HG02642 (cell line): ENCODE measurements around the gene GPR84.

Source experiments
- ATAC-seq: cut with Tn5 transposase; IDR thresholded peaks from one replicate; pipeline ENCODE4 v1.9.1; 2021; ENCODE audit warnings: mild to moderate bottlenecking; ENCODE audit not compliant: unreplicated experiment, poor library complexity

GPR84 gene

DNA sequence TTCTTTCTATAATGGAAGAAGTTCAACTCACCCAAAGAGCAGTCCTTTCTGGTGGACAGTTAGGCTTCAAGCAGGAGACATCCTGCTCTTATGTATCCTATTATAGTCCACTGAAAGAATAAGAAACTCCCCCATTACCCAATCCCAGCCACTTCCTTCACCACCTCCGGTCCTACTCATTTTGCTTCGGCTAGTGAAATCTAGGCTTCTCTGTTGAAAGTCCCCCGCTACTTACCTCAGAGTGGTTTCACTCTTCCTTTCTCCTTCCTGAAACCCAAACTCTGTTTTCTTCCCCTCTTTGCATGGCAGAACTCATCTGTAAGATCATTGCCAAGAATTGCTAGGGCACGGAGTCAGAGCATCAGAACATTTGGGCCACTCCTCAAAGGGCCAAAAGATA is at the start of gene GPR84:
TSS of gene GPR84 (minus strand) at position 74 of the 400 bp plus-strand sequence. CDS start 635 bp downstream, outside the sequence.
- peak; percentile 45 for ATAC-seq

DNA sequence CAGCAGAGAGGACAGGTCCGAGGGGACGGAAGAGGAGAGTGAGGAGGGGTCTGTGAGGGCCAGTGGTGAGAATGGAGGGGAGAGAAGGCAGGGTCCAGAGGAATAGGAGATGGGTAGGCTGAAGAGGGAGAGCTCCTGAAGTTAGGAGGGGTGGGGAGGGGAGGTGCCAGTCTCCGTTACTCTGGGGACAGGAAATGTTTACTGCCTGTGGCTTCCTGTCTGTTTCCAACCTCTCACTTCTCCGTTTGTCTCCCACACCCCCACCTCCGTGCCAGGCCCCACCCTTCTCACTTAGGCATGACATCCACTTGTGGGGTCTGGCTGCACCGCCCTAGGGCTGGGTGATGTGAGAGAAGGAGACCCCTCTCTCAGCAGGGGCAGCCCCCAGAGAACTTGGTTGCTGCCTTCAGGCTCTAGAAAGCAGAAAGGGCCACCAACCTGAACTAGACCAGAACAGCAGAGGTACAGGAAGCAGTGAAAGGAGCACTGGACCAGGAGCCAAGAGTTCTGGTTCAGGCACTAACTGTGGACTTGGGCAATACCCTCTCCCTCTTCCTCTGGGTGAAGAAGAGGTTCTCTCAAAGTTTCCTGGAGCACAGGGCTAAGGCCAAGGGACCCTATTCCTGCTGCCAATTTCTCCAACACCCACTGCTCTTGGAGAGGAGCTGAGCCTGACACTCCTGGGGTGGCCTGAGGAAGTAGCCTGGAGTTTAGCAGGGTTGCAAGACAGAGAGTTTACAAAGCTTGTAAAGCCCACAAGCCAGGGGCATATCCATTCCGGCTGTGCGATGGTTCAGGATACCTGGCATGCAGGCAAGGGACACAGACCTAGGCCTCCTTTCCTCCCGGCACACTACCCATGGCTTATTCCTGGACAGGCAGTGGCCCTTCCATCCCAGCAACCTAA is 49.3 kb upstream of the GPR84 start:
- ATAC-seq = peak; percentile 47

DNA sequence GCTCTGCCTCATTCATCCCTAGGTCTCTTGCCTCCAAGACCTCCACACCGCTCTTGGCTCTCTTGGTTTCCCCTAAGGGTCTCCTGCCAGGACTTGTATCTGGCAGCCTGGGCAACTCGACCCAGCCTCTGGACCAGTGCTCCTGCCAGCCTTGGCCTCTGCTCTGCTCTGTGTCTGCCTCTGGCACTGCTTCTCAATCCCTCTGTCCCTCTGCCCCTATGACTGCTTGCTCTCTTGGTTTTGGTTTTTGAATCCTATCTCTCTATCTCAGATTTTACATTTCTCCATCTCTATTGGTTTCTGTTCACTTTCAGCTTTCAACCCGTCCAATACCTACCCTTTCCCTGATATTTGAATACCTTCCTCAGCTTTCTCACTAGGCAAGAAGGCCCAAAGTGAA is 48.5 kb upstream of the GPR84 start:
- ATAC-seq = no peak

DNA sequence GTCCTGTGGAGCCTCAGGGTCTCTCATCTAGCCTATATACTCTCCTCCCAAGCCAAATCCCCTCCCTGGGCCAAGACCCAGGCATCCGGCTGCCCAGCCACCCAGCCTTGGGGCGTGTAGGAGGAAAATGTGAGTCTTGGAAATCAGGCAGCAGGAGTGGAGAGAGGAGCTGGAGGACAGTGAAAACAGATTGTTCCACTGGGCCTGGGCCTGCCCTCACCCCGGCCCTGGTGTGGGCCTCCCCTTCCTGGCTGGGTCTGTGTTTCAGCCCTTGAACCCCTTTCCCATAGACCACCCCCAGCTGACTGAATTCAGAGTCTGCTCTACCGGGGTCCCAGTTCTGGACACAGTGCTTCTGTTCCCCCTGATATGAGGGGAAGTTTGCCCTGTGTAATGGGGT is 48.1 kb upstream of the GPR84 start:
- ATAC-seq = no peak

DNA sequence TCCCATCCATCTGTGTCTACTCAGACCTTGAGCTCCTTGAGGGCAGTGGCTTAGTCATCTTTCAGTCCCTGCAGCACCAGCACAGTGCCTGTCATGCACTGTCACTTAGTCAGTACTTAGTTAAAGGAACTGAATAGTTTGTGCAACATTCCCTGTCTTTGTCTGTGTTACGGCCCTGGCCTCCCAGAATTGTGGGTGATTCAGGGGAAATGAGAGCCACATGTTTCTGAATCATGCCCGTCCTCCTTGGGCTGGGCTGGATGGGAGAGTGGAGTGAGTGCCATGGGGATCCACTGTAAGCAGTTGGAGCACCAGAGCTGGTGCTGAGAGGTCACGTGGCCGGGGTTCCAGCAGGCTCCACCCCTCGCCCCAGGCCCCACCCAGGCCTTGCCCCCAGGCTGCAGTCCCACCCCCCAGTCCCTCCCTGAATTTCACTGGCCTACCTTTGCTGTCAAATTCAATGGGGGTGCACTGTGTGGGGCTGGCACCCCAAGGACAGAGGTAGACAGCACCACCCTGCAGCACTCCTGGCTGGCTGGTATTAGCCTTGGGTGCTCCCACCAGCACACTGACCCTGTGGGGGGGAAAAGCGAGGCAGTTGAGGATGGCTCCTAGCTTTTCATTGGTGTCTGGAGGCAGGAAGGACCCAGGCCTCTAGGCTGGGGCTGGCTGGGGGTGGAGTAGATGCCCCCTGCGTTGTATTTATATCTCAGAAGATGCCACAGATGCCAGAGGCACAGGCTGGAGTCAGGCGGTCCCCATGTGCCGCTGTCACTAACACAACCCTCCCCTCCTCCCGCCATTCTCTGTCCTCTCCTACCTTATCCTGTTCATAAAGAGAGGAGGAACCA is 47.3 kb upstream of the GPR84 start:
- ATAC-seq = no peak

DNA sequence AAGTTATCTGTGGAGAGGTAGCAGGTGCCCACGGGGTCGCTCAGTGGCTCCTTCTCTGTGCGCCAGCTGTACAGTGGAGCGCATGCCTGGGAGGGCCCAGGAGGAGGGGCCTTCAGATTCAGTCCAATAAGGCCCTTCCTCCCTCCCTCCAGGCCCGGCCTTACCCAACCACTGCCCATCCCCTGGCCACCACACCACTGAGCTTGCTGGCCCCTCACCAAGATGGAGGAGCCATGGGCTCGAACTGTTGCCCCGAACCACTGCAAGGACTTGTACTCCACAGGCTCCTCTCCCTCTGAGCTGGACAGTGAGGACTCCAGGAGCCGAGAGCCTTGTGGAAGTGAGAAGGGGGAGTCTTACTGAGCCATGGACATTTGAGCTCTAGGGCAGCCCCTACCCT is 45.0 kb upstream of the GPR84 start:
- ATAC-seq = no peak

DNA sequence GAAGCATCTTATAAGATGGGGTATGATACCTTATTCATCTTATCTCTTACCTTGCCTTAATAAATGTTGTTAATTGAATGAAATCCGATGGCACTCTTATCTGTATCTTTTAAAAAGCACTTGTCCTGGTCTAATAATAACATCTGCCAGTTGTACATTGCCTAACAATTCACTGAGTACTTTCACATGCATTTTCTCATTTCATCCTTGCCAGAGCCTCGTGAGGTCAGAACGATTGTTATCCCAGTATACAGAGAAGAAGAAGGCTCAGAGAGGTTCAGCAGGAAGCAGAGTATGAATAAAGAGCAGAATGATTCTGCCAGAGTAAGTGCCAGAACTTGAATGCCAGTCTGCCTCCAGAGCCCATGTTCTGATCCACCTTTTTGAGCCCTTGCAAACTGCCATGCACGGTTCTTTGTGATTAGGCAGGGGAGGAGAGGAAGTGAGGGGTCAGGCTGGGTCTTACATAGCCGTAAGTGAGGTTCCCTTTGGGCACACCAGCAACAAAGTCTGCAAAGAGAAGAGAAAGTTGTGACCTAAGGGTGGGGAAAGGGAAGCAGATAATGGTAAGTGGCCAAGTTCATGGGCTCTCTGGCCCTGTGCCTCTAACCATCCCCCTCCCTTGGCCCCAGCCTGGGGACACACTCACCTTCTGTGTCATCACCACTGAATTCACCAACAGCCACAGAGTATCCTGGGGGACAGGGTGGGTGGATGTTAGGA is 43.1 kb upstream of the GPR84 start:
- no peak for ATAC-seq

DNA sequence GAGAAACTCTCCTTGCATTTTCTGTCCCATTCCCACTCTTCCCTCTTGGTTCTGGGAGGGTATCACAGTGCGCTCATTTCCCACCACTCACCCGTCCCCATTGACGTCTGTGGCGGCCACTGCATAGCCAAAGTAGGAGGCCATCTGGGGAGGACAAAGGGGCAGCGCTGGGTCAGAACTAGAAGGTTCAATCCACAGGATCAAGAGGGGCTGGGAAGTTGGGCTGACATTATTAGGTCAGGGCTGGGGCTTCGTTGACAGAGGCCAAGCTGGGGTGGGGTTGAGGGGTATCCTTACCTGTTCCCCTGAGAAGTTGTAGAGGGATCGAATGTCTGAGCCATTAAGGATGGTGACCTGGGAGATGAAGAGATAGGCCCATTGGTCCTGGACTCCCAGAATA is 41.3 kb upstream of the GPR84 start:
- ATAC-seq = no peak

DNA sequence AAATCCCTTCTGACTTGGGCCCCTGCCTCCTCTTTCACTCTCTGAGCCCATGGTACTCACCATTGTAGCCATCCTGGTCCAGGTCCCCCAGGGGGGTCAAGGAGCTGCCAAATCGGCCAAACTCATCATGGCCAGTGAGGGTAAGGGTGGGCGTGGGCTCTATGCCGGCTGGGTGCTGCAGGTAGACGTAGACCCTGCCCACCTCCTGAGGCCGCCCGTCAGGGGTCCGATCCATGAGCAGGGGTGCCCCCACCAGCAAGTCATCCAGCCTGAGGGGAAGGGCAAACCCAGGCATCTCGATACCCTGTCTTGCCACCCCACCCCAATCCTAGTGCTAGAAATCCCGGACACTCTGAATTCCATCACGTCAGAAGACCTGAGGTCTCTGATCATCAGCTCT is 40.8 kb upstream of the GPR84 start:
- no peak for ATAC-seq

DNA sequence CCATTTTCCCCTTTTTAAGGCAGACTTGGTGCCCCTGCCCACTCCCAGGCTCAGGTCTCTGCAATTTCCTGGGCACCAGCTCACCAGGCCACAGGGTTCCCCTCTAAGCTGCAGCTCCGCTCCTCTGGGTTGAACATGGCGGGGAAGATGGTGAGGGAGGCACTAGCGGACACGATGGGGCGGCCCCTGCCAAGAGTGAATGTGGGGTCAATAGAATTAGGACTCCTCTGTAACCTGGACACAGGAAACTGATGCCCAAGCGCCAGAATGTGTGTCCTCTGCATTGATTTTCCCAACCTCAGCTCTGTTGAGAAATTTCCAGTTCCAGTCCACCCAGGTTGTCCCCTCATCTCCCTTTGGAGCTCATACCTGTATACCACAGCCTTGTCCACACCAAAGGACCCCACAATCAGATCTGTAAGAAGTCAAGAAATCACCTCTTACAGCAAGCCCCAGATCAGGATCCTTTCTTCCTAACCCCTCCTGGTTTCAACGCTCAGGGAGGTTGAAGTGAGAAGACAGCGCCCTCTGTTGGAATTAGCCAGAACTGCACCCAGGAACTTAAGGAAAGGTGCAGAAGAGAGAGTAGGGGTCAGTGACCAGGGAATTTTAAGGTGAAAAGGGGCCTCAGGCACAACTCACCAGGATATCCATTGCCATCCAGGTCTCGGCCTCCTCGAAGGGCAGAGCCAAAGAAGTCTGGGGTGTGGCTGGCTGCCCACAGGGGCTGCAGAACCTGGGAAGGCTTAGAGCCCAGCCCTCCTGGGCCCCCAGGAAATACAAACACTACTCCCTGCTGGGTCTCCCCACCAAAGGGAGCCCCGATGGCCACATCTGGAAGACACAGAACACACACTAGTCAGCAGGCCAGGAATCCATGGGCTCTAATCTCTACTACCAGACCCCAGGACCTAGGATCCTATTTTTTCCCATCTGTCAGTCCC is 40.0 kb upstream of the GPR84 start:
- no peak for ATAC-seq

DNA sequence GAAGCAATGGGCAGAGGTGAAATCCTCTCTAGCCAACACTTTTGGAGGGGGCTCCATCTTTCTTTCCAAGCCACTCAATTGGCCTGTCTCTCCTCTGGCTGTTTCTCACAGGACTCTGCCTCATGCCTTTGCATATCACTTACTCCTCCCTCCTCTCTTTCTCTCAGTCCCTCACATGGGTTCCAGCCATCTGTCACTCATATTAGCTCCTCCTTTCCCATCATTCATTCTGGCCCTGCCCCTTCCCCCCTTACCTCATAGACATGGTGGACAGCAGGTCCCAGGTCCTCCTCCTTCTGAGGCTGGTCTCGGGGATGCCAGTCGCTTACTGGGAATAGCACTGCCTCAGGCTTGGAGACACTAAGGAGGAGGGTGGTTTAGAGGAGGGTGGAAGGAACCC is 36.8 kb upstream of the GPR84 start:
- no peak for ATAC-seq

DNA sequence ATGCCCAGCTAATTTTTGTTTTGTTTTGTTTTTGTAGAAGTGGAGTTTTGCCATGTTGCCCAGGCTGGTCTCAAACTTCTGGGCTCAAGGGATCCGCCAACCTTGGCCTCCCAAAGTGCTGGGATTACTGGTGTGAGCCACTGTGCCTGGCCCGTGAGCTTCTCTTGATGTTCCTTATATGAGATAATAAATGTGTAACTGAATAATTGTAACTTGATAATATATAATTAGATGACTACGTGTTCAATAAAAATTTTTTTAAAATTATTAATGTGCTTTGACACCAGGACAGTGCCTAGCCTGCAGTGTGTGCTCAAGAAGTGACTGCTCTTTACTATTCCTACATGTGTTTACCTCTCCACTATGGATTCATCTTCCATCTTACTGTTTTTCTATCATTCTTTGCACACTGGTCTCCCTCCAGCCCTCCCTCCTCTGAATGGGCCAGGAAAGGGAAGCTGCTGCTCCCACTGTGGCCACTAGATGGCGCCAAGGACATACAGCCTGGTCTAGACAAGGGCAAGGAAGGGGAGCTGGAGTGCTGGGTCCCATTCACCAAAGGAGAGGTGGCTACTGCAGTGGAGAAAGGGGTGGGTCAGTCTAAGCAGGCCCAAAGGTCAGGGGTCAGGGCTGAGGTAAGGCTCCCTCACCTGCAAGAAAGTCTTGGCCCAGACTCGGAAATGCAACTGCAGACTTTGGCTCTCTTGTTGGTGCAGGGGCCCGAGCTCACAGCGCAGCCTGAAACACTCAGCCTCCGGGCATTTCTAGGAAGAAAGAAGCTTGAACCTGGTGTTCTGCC is 34.9 kb upstream of the GPR84 start:
- ATAC-seq = peak; percentile 79

DNA sequence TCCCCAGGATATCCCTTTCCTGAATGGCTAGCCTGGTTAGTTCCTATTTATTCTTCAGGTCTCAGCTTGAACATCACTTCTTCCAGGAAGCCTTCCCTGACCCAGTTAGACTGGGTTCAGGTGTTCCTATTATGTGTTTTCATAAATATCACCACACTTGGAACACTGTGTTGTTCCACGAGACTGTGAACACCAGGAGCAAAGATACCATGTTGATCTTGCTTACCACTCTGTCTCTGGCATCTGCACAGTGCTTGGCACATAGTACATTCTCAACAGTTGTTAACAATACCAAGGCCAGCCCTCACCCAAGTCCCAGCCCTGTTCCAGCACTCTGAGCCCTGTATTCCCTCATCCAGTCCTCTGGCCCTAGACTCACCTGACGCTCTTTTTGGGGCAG is 33.9 kb upstream of the GPR84 start:
- no peak for ATAC-seq

DNA sequence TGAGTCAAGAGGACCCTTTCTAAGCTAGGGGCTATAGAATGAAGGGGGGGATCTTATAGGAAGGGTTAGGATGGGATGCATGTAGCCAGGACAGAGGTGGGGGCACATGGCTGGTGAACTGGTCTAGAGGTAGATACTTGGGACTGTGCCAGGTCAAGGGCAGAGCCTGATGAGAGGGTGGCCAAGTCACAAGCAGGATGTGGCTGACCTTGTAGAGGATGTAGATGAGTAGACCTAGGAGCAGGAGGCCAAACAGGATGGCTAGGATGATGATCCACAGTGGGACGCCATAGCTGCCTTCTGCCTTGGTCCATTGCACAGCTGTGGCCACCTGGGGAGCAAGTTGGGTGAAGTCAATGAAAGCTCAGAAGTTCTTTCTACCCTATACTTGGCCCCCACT is 32.9 kb upstream of the GPR84 start:
- ATAC-seq = no peak

DNA sequence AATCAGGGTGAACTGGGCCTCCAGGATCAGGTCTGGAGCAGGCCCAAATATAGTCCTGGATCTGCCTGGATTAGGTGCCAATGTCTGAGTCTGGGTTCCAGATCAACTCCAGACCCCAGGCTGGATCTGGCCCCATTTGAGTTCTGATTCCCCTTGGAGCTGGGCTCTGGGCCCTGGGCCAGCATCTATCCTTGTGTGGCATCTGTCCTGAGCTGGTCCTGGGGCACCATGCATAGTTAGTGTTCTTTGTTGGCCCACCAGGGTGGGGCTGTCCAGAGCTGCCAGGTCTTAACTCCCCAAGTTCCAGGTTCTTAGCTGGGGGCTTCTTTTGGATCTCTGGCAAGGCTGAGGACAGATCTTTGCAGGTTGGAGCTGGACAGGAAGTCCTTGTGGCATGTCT is 31.3 kb upstream of the GPR84 start:
- ATAC-seq = no peak

DNA sequence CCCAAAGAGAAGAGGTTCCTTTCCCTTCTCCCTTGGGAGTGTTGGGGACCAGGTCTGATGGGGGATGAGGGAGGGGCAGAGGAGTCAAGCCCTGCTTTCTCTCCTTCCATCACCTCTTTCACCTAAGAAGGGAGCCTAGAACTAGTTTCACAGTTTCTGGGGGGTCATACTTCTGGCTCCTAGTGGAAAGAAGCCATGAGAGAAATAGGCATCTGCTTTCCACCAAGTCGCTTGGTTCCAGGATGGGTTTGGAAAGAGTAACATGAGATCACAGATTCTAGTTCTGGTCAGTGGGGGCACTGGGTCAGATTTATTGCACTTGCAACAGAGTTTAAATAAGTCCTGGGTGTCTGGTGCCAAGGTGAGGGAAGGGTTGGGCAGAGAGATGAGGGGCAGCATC is 30.7 kb upstream of the GPR84 start:
- no peak for ATAC-seq

DNA sequence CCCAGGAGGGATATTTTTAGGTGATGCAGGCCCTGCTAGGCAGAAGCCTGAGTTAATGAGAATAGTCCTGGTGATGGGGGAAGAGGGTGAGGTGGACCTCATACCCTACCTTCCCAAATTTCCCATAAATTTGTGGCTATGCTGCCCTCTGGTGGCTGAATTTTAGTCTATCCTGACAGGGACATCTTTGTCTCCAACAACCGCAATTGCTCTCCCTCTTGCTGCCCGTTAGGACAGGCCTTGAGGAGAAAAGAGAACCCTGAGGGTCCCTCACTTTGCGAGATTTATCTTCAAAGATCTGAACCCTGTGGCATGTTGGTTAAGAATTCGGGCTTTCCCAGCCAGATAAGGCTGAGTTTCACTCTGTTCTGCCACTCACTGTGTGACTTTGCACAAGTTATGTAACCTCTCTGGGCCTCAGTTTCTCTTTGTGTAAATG is 30.0 kb upstream of the GPR84 start:
- ATAC-seq = no peak

DNA sequence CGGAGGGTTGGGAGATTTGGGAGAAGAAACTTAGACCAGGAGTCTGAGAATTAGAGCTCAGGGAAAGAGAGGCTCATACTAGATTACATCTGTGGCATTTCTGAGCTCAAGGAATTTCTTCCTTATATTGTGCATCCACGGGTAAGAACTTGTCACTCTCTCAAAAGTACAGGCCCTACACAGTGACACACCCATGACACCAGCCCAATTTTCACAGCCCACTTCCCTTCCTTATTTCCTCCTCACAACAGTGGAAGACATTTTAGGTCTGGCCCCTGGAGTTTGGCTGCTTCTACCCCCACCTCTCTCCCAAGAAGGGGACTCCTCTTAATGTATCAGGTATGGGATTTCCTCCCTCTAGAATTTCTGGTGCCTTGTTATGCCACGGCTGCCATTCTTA is 29.5 kb upstream of the GPR84 start:
- no peak for ATAC-seq

DNA sequence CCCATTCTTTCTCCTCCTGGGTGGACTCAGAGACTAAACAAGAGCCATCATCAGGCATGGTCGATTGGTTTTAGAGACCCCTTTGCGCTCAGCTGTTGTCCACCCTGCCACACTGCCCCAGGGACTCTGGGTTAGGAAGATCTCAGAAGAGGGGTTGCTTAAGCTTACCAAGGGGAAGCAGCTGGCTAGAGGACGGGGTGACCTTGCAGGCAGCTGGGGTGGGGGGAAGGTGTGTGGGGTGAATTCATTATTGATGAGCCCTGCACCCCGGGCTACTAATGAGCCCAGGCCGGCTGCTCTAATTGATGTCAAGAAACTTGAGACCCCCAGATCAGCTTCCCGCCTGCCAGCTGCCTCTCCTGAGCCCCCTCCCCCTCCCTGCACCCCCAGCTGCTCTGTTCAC is 28.9 kb upstream of the GPR84 start:
- no peak for ATAC-seq
